H1 (cell line): ENCODE results near the gene CDK4. TPM values are rescaled to one million over a fixed set of nuclear protein-coding genes. Genes with fewer than 3 reads are reported as not detected.
A peak's percentile ranks its signal among the peaks of the same experiment; 100 is the strongest.

Experiments used
- CTCF ChIA-PET: fragments of 300-600 bp; sonication (Branson Sonifier 250); formaldehyde crosslinking; loops from one replicate; lab custom pipeline; 2021; ENCODE audit not compliant: partially characterized antibody; lab: Charles Lee
- POLR2A ChIA-PET: fragments of 300-600 bp; sonication (Branson Sonifier 250); formaldehyde crosslinking; loops from one replicate; lab custom pipeline; 2021; ENCODE audit warnings: inconsistent platforms; ENCODE audit not compliant: partially characterized antibody; lab: Charles Lee
- DNase-seq, 2 experiments: peaks; one replicate each; pipeline versions ENCODE4 v3.0.0 to v3.0.0-alpha.2; 2010 to 2022; ENCODE audit warnings: low spot score in 2 of 2, low read depth in 1 of 2, mixed read lengths in 1 of 2
- FAIRE-seq: peaks from 2 replicates; lab custom pipeline; 2011; peaks lifted over from hg19 to GRCh38; lab: Jason Lieb, UNC
- H2AFZ ChIP-seq: 2 replicates; pipeline ENCODE4 v1.8.1; 2012; ENCODE audit warnings: low read length, inconsistent platforms
- H2AK5ac ChIP-seq: 2 replicates; pipeline ENCODE4 v1.6.1; 2013; ENCODE audit warnings: low read depth, low read length
- H2BK120ac ChIP-seq: replicated peaks from 2 replicates; pipeline ENCODE3; 2013; ENCODE audit warnings: low read depth, low read length, inconsistent platforms
- H2BK12ac ChIP-seq: 2 replicates; pipeline ENCODE4 v1.6.1; 2013; ENCODE audit warnings: low read depth, low read length
- H2BK15ac ChIP-seq: 2 replicates; pipeline ENCODE4 v1.6.1; 2013; ENCODE audit warnings: low read length
- H2BK20ac ChIP-seq: 2 replicates; pipeline ENCODE4 v1.6.1; 2013; ENCODE audit warnings: low read length
- H2BK5ac ChIP-seq: 2 replicates; pipeline ENCODE4 v1.6.1; 2013; ENCODE audit warnings: low read depth, low read length
- H3K14ac ChIP-seq: 2 replicates; pipeline ENCODE4 v1.6.1; 2013; ENCODE audit warnings: inconsistent platforms; ENCODE audit not compliant: insufficient read length
- H3K18ac ChIP-seq: 2 replicates; pipeline ENCODE4 v1.6.1; 2013; ENCODE audit warnings: low read length; ENCODE audit errors: extremely low read depth
- H3K23ac ChIP-seq: 2 replicates; pipeline ENCODE4 v1.6.1; 2013; ENCODE audit warnings: inconsistent platforms; ENCODE audit not compliant: insufficient read length
- H3K23me2 ChIP-seq: 2 replicates; pipeline ENCODE4 v1.6.1; 2013; ENCODE audit warnings: low read depth, low read length
- H3K27ac ChIP-seq: 2 replicates; pipeline ENCODE4 v1.6.1; 2011; ENCODE audit warnings: low read depth, low read length, inconsistent platforms
- H3K27me3 ChIP-seq, 4 experiments: replicated peaks in 1 of 4; 1 replicate in 1 of 4; 2 replicates in 3 of 4; pipeline versions ENCODE4 v1.6.1 to v1.8.1; 2011 to 2013; ENCODE audit warnings: low read length in 3 of 4, mild to moderate bottlenecking in 3 of 4, inconsistent platforms in 2 of 4, mixed read lengths in 2 of 4, moderate library complexity in 1 of 4; ENCODE audit not compliant: control insufficient read depth in 3 of 4, insufficient read depth in 3 of 4; ENCODE audit errors: extremely low read depth in 1 of 4
- H3K36me3 ChIP-seq, 4 experiments: 2 replicates each; pipeline versions ENCODE4 v1.6.1 to v1.8.1; 2011 to 2013; ENCODE audit warnings: mild to moderate bottlenecking in 4 of 4, low read length in 3 of 4, moderate library complexity in 2 of 4, control low read depth in 1 of 4, inconsistent platforms in 1 of 4; ENCODE audit not compliant: insufficient read depth in 4 of 4, control insufficient read depth in 2 of 4
- H3K4ac ChIP-seq: replicated peaks from 2 replicates; pipeline ENCODE3; 2013; ENCODE audit warnings: low read length, low read depth, mixed read lengths, inconsistent platforms; ENCODE audit not compliant: insufficient read length
- H3K4me1 ChIP-seq, 4 experiments: replicated peaks in 1 of 4; 1 replicate in 1 of 4; 2 replicates in 3 of 4; pipeline versions ENCODE4 v1.6.1 to v1.8.1; 2011 to 2013; ENCODE audit warnings: low read length in 3 of 4, inconsistent platforms in 2 of 4, mixed read lengths in 1 of 4; ENCODE audit not compliant: insufficient read depth in 4 of 4, control insufficient read depth in 3 of 4
- H3K4me2 ChIP-seq, 2 experiments: 2 replicates each; pipeline versions ENCODE4 v1.6.1 to v1.8.1; 2011 to 2013; ENCODE audit warnings: low read depth in 2 of 2, low read length in 2 of 2, control low read depth in 1 of 2, inconsistent platforms in 1 of 2, mild to moderate bottlenecking in 1 of 2; ENCODE audit not compliant: insufficient read depth in 1 of 2
- H3K4me3 ChIP-seq, 4 experiments: fragments of 200-600, 300-600 bp in 1 of 4; sonication (generic), shearing (Covaris generic), sonication (Bioruptor Twin) in 1 of 4; 2 replicates each; pipeline versions ENCODE4 v1.5.1 to v1.8.1; 2011 to 2016; ENCODE audit warnings: low read length in 4 of 4, low read depth in 3 of 4, control low read depth in 2 of 4, inconsistent platforms in 2 of 4, mild to moderate bottlenecking in 2 of 4, mixed read lengths in 1 of 4, moderate library complexity in 1 of 4; ENCODE audit not compliant: insufficient read depth in 2 of 4; ENCODE audit errors: extremely low read depth in 1 of 4
- H3K56ac ChIP-seq: replicated peaks from 2 replicates; pipeline ENCODE3; 2013; ENCODE audit warnings: low read depth, mild to moderate bottlenecking, mixed read lengths, low read length, inconsistent platforms; ENCODE audit not compliant: insufficient read length
- H3K79me1 ChIP-seq: 2 replicates; pipeline ENCODE4 v1.6.1; 2013; ENCODE audit warnings: low read depth, low read length, control low read depth
- H3K79me2 ChIP-seq, 2 experiments: 2 replicates each; pipeline versions ENCODE4 v1.6.1 to v1.8.1; 2012 to 2013; ENCODE audit warnings: low read length in 2 of 2, mild to moderate bottlenecking in 2 of 2, inconsistent platforms in 1 of 2; ENCODE audit not compliant: insufficient read depth in 2 of 2, control insufficient read depth in 1 of 2
- H3K9ac ChIP-seq, 4 experiments: replicated peaks in 1 of 4; 1 replicate in 1 of 4; 2 replicates in 3 of 4; pipeline versions ENCODE4 v1.6.1 to v1.8.1; 2011 to 2013; ENCODE audit warnings: low read depth in 3 of 4, low read length in 3 of 4, control low read depth in 2 of 4, mild to moderate bottlenecking in 2 of 4, moderate library complexity in 2 of 4, inconsistent platforms in 1 of 4; ENCODE audit errors: extremely low read depth in 1 of 4
- H3K9me3 ChIP-seq, 2 experiments: 2 replicates each; pipeline versions ENCODE4 v1.6.1 to v1.8.1; 2012 to 2013; ENCODE audit warnings: mild to moderate bottlenecking in 2 of 2, moderate library complexity in 2 of 2, control low read depth in 1 of 2, inconsistent platforms in 1 of 2, low read depth in 1 of 2, low read length in 1 of 2, mixed read lengths in 1 of 2; ENCODE audit not compliant: insufficient read depth in 2 of 2
- H4K20me1 ChIP-seq, 2 experiments: replicated peaks in 1 of 2; 2 replicates each; pipeline versions ENCODE3 to v1.8.1; 2011 to 2013; ENCODE audit warnings: inconsistent platforms in 2 of 2, low read length in 2 of 2, mild to moderate bottlenecking in 1 of 2; ENCODE audit not compliant: insufficient read depth in 2 of 2, control insufficient read depth in 1 of 2
- H4K5ac ChIP-seq: 2 replicates; pipeline ENCODE4 v1.6.1; 2013; ENCODE audit warnings: low read length, low read depth, mixed read lengths, inconsistent platforms; ENCODE audit not compliant: insufficient read length
- H4K8ac ChIP-seq: 2 replicates; pipeline ENCODE4 v1.8.0; 2013; ENCODE audit warnings: mild to moderate bottlenecking, moderate library complexity, low read length, inconsistent platforms; ENCODE audit not compliant: insufficient read depth; ENCODE audit errors: extremely low read depth
- H4K91ac ChIP-seq: replicated peaks from 2 replicates; pipeline ENCODE3; 2013; ENCODE audit warnings: low read length, mixed read lengths, inconsistent platforms; ENCODE audit not compliant: insufficient read length
- BCL11A ChIP-seq, 2 experiments: IDR thresholded peaks; one replicate each; pipeline ENCODE4 v1.6.1; 2011; ENCODE audit warnings: low read depth in 2 of 2, low read length in 2 of 2, mild to moderate bottlenecking in 2 of 2
- CREB1 ChIP-seq: IDR thresholded peaks from 2 replicates; pipeline ENCODE4 v1.6.1; 2012; ENCODE audit warnings: inconsistent platforms
- GTF2F1 ChIP-seq: IDR thresholded peaks from 2 replicates; pipeline ENCODE4 v1.6.1; 2012; ENCODE audit warnings: low read depth, low read length, improper control_type of control experiment, borderline replicate concordance
- NRF1 ChIP-seq: IDR thresholded peaks from 2 replicates; pipeline ENCODE4 v1.6.1; 2011; ENCODE audit warnings: mild to moderate bottlenecking, low read depth, low read length, improper control_type of control experiment
- POLR2A ChIP-seq, 2 experiments: IDR thresholded peaks; 1 replicate in 1 of 2; 2 replicates in 1 of 2; pipeline ENCODE4 v1.6.1; 2011; ENCODE audit warnings: low read depth in 2 of 2, low read length in 2 of 2, mild to moderate bottlenecking in 2 of 2; ENCODE audit errors: control extremely low read depth in 1 of 2
- RBBP5 ChIP-seq: IDR thresholded peaks from 2 replicates; pipeline ENCODE4 v1.7.1; 2012; ENCODE audit warnings: low read depth, mild to moderate bottlenecking, inconsistent platforms, low read length, moderate library complexity, borderline replicate concordance
- RFX5 ChIP-seq: IDR thresholded peaks from 2 replicates; pipeline ENCODE4 v1.6.1; 2011; ENCODE audit warnings: low read depth, low read length, improper control_type of control experiment, borderline replicate concordance
- RXRA ChIP-seq: IDR thresholded peaks from 2 replicates; pipeline ENCODE4 v1.6.1; 2011; ENCODE audit warnings: low read depth, mild to moderate bottlenecking, low read length, moderate library complexity; ENCODE audit not compliant: insufficient read depth
- SAP30 ChIP-seq: fragments of 300-600 bp; sonication (generic); IDR thresholded peaks from 2 replicates; pipeline ENCODE4 v1.7.1; 2012; ENCODE audit warnings: low read length, moderate library complexity, mild to moderate bottlenecking, inconsistent platforms; ENCODE audit not compliant: insufficient read depth, insufficient replicate concordance
- SP1 ChIP-seq: IDR thresholded peaks from 2 replicates; pipeline ENCODE4 v1.6.1; 2011; ENCODE audit warnings: low read depth, low read length
- SRF ChIP-seq: IDR thresholded peaks from 2 replicates; pipeline ENCODE4 v1.6.1; 2011; ENCODE audit warnings: mild to moderate bottlenecking, low read depth, low read length, moderate library complexity
- YY1 ChIP-seq: IDR thresholded peaks from 2 replicates; pipeline ENCODE4 v1.6.1; 2011; ENCODE audit warnings: low read depth, mild to moderate bottlenecking, low read length
- WGBS, 2 experiments: shearing (Covaris generic) in 1 of 2; methylation state at CpG; one replicate each; pipeline versions ENCODE4 v1.1.6 to v1.1.7; 2013 to 2015; ENCODE audit warnings: low lambda C conversion rate in 2 of 2, mixed read lengths in 2 of 2, inconsistent platforms in 1 of 2, low coverage in 1 of 2, missing lambda C conversion rate in 1 of 2; ENCODE audit not compliant: insufficient replicate concordance in 2 of 2, insufficient coverage in 1 of 2, insufficient read length in 1 of 2; ENCODE audit errors: extremely low coverage in 1 of 2, missing lambda C conversion rate in 1 of 2; 5-methylcytosine and 5-hydroxymethylcytosine counted together
- polyA plus RNA-seq, 7 experiments: library from polyadenylated mRNA; depleted of rRNA in 3 of 7; stranded (reverse) in 5 of 7; unstranded in 2 of 7; fragments of >200 nt in 5 of 7; fragments of 200-250 nt in 2 of 7; gene quantifications; 1 replicate in 5 of 7; 2 replicates in 1 of 7; 4 replicates in 1 of 7; pipeline versions ENCODE4 v1.2.1 to v1.2.3, GENCODE V29; 2011 to 2013; ENCODE audit warnings: missing spikeins in 2 of 7, mixed read lengths in 2 of 7
- total RNA-seq: library from RNA; stranded (reverse); fragmentation: NEBNext Ultra II Directional; extraction: Animal tissue kit (Norgen Biotek cat#: 25700); gene quantifications from 2 replicates; pipeline ENCODE4 v1.2.1, GENCODE V29; 2021
- TF ChIP-seq, protein P1 (sequence below): IDR thresholded peaks from 2 replicates; pipeline ENCODE4 v1.6.1; 2012; ENCODE audit warnings: inconsistent platforms

Gene CDK4
- total and polyA plus RNA-seq, 2 of the 8 experiments (the other 6 are each of a cell fraction or from before 2014, with no cell fraction given), result 174 to 368 TPM

DNA sequence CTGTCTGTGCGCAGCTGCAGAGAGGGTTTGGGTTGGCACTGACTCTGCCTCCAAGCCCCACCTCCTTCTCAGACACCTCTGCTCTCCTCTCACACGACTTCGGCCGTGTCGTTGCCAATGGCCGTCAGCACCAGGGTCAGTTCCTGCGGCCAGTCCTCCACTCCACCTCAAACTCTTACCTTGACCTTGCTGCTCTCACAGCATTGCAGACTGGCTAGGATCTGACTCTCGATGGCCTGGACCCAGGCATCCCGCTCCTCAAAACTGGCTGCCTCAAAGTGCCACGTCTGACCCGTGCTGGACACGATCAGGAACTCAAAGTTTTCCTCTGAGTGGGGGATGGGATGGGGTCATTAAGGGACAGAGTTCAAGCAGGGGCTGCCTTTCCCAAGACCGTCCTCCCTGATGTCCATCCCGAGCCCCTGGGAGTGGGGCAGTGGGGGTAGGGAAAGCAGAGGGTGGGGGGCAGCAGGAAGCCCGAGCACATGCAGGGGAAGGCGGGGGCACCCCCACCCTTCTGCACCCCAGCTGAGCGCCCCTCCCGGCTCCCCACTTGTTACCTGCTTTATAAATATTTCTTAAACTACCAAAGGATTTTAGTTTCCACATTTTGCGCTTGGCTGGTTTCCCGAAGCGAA, 24.2 kb downstream of the CDK4 start:
- Histone ChIP-seq H3K9ac (no peak overlapping the region), H2AK5ac (no peak overlapping the region), H3K14ac (no peak overlapping the region), H3K9me3 (no peaks in the 10 kb centered on the region), H3K79me2 (no peaks in the 10 kb centered on the region), H3K23ac (no peak overlapping the region), H4K8ac (no peak overlapping the region), H4K91ac (no peak overlapping the region), H3K4me1 (peaks cover 0 to 20% (median 13%) of the 10 kb centered on the region in 4 experiments; a peak in 5 of 7 replicates), H2BK15ac (no peak overlapping the region), H2BK12ac (no peak overlapping the region), H4K5ac (no peak overlapping the region), H3K56ac (no peak overlapping the region), H3K4ac (no peak overlapping the region), H3K27ac (no peak overlapping the region), H2AFZ (no peak overlapping the region), H3K18ac (no peak overlapping the region), H4K20me1 (peaks cover 2 to 7% of the 10 kb centered on the region in 2 experiments), H2BK5ac (no peak overlapping the region), H3K36me3 (no peaks in the 10 kb centered on the region), H2BK120ac (no peak overlapping the region), H2BK20ac (no peak overlapping the region), H3K23me2 (peaks cover 12% of the 10 kb centered on the region; the same call in 1 of the 2 replicates), H3K4me3 (peak overlapping the region in 1 of 4 experiments; percentile 82; a peak in 2 of 8 replicates), H3K79me1 (no peaks in the 10 kb centered on the region), H3K4me2 (peak overlapping the region; percentile 52 to 95), H3K27me3 (peaks cover 19 to 85% (median 61%) of the 10 kb centered on the region in 4 experiments)
- FAIRE-seq (peak; percentile 69), DNase-seq (no peak)
- ChIA-PET POLR2A (interaction anchor here (0.7 to 7.4 kb wide), 7 partner anchors 9 to 95 kb away, joined by 3 to 59 read pairs (median 4); partner anchors contain the start of genes AGAP2, B4GALNT1, EEF1AKMT3 and METTL1), CTCF (interaction anchor here (1.3 to 11.7 kb wide), 7 partner anchors 10 to 146 kb away, joined by 5 to 149 read pairs (median 9); partner anchors contain the start of genes AGAP2, OS9 and TSPAN31)
- 39% methylated on average over 19 of the region's 21 CpGs; no CpG with 5 or more reads in 1 of the 2 experiments for WGBS, 2 experiments
- TF ChIP-seq SAP30 (peak; percentile 83), BCL11A (IDR thresholded peaks at IDR 0.05; ENCODE audit: low read depth in 2 of 2, low read length in 2 of 2) (no peak), GTF2F1 (no peak), RXRA (0 out of 2 replicates have a peak, but pooled peaks have one; percentile 39), NRF1 (0 out of 2 replicates have a peak, but pooled peaks have one; percentile 8), CREB1 (peak; percentile 63; the same call in 1 of the 2 replicates), POLR2A (IDR thresholded peaks at IDR 0.05; ENCODE audit: control extremely low read depth in 1 of 2, low read depth in 2 of 2, low read length in 2 of 2) (no peak), RBBP5 (0 out of 2 replicates have a peak, but pooled peaks have one; percentile 33), RFX5 (no peak), SRF (no peak), SP1 (no peak), YY1 (peak; percentile 86)
- TF ChIP-seq, protein P1, sequence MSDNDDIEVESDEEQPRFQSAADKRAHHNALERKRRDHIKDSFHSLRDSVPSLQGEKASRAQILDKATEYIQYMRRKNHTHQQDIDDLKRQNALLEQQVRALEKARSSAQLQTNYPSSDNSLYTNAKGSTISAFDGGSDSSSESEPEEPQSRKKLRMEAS, result peak; percentile 54; the same call in 1 of the 2 replicates
